Hindlimb muscle (tissue), 1 donor: ENCODE data around the gene TRAF4. TPM values are rescaled to one million over a fixed set of nuclear protein-coding genes. Genes with fewer than 3 reads are reported as not detected.
"Not testable (repeated sequence)": the region's sequence is repeated elsewhere in the genome, so short reads cannot be mapped to it uniquely, and the experiment has no call there.

Source experiments
- DNase-seq: peaks from one replicate; pipeline ENCODE4 v3.0.0-alpha.2; 2013
- polyA plus RNA-seq: library from polyadenylated mRNA; unstranded; fragments of 120-200 nt; gene quantifications from one replicate; pipeline ENCODE4 v1.2.1, GENCODE V29; 2013; ENCODE audit not compliant: insufficient read length

Gene TRAF4
- polyA plus RNA-seq, 1 donor = 75.4 TPM

DNA sequence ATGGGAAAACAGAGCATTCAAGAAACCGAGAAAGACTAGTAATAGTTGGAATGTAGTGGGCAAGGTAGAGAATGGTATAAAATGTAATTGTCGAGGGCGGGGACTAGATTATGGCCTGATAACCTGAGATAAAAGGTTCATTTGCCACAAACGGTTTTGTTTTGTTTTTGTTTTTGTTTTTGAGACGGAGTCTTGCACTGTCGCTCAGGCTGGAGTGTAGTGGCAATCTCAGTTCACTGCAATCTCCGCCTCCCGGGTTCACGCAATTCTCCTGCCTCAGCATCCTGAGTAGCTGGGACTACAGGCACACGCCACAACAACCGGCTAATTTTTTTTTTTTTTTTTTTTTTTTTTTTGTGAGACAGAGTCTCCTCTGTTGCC lies 13.9 kb upstream of the TRAF4 start:
- DNase-seq = no peak

DNA sequence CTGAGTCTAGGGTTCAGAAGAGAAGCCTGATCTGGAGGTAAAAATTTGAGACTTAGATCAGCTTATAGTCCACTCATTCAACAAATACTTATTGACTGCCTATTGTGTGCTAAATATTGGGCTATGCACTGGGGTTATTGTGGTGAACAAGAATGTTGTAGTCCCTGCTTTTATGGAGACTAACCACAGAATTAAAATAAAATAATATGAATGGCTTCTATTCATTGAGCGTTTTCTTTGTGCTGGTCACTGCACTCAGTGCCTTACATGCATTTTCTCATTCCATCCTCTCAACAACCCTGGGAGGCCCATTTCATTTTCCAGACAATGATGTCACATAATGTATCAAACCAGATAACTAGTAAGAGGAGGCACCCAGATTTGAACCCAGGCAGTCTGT lies 10.5 kb upstream of the TRAF4 start:
- DNase-seq = no peak

DNA sequence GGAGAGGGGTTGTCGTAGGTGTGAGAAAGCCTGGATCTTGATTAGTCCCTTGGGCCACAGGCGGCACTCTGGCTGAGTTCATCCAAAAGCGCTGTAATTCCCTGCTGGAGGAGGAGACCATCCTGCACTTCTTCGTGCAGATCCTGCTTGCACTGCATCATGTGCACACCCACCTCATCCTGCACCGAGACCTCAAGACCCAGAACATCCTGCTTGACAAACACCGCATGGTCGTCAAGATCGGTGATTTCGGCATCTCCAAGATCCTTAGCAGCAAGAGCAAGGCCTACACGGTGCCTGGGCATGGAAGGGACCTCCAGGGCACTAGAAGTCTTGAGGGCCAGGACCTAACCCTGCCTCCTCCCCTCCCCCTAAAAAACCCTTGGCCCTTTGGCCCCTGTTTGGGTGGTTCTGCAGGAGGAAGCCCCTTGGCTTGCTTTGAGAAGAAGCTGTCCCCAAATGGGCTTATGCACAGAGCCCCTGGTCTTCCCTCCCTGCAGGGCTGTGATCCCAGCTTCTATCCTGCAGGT lies 9.0 kb upstream of the TRAF4 start:
- DNase-seq = no peak

DNA sequence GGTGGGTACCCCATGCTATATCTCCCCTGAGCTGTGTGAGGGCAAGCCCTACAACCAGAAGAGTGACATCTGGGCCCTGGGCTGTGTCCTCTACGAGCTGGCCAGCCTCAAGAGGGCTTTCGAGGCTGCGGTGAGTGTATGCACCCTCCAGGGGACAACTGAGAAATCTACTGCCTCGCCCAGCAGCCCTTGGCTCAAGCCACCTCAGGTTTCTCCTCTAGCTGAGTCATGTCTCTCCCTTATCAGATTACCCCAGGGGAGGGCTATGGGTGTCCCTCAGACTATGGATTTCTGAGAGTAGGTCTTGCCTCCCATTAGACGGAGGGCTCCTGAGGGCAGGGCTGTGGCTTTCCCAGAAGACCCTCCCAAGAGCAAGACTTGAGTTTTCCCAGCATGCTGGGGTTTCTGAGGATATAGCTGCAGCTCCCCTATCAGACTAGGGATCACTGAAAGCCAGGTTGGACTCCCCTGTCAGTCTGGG lies 8.5 kb upstream of the TRAF4 start:
- no peak for DNase-seq

DNA sequence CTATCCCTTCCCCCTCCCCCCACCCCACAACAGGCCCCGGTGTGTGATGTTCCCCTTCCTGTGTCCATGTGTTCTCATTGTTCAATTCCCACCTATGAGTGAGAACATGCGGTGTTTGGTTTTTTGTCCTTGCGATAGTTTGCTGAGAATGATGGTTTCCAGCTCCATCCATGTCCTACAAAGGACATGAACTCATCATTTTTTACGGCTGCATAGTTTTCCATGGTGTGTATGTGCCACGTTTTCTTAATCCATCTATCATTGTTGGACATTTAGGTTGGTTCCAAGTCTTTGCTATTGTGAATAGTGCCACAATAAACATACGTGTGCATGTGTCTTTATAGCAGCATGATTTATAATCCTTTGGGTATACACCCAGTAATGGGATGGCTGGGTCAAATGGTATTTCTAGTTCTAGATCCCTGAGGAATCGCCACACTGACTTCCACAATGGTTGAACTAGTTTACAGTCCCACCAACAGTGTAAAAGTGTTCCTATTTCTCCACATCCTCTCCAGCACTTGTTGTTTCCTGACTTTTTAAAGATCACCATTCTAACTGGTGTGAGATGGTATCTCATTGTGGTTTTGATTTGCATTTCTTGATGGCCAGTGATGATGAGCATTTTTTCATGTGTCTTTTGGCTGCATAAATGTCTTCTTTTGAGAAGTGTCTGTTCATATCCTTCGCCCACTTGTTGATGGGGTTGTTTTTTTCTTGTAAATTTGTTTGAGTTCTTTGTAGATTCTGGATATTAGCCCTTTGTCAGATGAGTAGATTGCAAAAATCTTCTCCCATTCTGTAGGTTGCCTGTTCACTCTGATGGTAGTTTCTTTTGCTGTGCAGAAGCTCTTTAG lies 7.7 kb upstream of the TRAF4 start:
- DNase-seq = not testable (repeated sequence)

DNA sequence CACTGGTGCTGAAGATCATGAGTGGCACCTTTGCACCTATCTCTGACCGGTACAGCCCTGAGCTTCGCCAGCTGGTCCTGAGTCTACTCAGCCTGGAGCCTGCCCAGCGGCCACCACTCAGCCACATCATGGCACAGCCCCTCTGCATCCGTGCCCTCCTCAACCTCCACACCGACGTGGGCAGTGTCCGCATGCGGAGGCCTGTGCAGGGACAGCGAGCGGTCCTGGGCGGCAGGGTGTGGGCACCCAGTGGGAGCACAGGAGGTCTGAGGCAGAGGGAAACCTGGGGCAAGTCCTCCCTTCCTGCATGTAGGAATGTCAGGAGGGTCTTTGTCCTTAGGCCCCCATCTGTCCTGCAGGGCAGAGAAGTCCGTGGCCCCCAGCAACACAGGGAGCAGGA lies 6.5 kb upstream of the TRAF4 start:
- DNase-seq = no peak

DNA sequence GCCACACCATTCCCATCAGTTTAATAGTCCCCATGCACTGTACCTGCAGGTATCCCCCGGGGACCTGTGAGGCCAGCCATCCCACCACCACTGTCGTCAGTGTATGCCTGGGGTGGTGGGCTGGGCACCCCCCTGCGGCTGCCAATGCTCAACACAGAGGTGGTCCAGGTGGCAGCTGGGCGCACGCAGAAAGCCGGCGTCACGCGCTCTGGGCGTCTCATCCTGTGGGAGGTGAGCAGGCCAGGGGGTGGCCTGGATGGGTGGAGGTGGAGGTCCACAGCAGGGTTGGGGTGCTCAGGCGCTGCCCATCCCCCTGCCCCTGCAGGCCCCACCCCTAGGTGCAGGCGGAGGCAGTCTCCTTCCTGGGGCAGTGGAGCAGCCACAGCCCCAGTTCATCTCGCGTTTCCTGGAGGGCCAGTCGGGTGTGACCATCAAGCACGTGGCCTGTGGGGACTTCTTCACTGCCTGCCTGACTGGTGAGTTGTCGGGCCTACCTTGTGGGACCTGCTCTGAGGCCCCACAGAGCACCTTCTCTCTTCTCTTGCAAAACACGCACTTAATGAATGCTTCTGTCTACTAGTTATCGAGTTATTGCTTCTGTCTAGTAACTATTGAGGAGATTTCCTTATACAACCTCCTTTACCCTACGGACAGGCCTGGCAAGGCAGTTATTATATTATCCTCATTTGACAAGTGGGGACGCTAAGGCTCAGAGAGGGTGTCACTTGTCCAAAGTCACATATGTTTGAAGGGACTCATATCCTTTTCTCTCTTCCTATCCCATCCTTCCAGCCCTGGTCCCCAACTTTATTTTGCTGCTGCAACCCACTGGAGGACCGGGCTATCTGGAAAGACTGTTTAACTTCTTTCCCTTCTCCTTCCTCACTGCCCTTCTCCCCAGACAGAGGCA lies 5.8 kb upstream of the TRAF4 start:
- DNase-seq = no peak

DNA sequence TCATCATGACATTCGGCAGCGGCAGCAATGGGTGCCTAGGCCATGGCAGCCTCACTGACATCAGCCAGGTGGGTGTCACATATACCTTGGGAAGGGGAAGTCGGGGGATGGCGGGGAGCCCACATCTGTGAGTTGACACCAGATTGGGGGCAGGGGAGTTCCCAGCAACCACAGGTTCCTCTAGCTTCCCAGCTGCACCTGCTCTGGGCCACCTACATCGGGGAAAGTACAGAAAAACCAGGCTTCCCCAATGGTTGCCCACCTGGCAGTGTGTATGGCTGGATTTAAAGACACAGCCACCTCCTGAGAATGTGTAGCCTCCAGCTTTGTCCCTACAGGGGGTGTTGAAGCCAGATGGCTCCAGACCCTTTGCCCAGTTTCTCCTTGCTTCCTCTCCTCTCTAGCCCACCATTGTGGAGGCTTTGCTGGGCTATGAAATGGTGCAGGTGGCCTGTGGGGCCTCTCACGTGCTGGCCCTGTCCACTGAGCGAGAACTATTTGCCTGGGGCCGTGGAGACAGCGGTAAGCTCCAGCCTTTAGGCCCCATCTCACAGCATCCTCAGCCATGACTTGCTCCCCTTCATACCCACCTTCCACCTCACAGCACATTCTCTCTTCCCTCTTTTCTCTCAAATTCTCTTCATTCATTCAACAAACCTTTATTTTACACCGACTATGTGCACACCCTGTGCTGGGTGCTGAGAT lies 5.0 kb upstream of the TRAF4 start:
- DNase-seq = no peak

DNA sequence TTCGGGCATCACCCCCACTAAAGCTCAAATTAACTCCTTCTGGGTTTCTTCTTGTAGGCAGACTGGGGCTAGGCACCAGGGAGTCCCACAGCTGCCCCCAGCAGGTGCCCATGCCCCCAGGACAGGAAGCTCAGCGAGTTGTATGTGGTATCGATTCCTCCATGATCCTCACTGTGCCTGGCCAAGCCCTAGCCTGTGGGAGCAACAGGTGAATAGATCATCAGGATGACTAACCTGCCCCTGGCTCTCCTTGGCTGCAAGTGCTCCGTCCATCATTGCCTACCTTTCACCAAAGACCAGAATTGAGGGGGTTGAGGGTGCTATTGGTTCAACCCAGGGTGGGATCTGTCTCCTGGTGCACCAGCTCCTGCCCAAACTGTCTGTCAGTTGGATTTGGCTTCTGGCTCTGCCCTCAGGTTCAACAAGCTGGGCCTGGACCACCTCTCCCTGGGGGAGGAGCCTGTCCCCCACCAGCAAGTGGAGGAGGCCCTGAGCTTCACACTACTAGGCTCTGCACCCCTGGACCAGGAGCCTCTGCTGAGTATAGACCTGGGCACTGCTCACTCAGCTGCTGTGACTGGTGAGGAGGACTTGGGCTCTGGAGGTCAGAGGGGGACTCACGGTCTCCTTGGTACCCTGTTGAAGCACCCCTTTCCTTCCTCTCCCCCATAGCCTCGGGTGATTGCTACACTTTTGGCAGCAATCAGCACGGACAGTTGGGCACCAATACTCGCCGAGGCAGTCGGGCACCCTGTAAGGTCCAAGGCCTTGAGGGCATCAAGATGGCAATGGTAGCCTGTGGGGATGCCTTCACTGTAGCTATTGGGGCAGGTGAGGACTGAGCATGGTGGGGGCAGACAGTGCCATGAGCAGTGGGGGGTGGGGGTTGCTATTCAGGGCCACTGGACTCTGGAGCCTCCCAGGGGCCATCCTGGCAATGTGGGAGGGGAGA lies 3.1 kb upstream of the TRAF4 start:
- no peak for DNase-seq

DNA sequence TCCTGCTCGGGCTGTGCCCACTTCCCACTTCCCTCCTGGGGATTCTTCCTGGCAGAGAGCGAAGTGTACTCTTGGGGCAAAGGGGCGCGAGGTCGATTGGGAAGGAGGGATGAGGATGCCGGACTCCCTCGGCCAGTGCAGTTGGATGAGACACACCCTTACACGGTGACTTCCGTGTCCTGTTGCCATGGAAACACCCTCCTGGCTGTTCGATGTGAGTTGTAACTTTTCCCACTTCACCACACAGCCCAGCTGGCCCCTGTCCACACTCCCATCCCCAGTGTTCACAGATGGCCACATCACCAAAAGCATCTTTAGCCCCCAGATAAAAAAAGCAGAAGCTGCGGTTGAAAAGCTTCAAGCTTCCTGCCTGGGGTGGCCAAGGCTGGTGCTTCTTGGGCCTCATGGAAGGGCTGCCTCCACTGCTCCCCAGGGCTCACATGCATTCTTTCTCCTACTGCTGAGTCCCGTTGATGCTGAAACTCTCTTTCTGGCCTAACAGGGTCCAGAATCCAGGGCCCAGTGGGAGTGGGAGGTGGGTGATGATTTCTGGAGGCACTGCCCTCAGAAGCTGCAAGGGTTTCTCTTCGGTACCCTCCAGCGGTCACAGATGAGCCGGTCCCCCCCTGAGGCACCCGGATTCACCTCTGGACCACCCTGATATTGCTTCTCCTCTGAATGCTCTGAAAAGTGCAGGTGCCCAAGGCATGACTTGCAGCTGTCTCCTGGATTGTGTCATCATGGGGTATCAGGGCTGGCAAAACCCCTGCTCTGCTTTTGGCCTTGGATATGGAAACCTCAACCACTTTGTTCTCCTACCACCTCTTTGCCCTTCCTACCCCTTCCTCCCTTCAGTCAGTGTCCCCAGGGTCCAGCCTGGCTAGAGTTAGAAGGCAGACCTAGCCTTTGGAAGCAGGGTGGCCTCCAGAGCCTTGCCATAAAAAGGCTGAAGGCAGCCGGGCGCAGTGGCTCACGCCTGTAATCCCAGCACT lies 2.2 kb upstream of the TRAF4 start:
- DNase-seq = no peak

DNA sequence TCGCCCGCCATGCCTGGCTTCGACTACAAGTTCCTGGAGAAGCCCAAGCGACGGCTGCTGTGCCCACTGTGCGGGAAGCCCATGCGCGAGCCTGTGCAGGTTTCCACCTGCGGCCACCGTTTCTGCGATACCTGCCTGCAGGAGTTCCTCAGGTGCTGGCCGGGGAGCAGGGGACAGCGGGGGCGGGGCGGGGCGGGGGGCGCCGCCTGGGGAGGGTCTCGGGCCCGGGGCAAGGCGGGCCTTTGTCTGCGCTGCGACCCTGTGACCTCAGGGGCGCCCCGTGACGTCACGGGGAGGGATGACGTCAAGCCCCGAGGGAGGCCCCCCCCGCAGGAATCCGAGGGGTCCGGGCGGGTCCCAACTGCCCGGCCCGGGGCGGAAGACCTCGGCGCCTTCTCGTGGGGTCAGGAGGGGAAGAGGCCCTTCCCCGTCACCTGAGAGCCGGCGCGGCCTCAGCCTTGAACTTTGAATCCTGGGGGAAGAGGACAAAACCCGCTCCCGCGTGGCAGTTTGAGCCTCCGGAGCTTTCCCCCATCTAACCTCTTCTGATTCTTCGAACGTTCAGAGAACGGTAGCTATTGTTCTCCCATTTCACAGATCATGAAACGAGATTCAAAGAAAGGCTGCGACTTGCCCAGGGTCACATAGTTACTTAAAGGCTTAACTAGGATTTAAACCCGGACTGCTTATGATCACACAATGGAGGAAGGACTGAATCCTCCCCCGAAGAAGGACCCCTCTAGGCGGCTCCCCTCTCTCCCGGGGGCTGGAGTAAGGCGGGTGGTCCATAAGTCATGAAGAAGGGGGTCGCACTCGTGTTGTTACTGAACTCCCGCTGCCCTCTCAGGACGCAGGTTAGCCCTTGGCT lies 527 bp downstream of the TRAF4 start:
- peak; percentile 71 for DNase-seq

DNA sequence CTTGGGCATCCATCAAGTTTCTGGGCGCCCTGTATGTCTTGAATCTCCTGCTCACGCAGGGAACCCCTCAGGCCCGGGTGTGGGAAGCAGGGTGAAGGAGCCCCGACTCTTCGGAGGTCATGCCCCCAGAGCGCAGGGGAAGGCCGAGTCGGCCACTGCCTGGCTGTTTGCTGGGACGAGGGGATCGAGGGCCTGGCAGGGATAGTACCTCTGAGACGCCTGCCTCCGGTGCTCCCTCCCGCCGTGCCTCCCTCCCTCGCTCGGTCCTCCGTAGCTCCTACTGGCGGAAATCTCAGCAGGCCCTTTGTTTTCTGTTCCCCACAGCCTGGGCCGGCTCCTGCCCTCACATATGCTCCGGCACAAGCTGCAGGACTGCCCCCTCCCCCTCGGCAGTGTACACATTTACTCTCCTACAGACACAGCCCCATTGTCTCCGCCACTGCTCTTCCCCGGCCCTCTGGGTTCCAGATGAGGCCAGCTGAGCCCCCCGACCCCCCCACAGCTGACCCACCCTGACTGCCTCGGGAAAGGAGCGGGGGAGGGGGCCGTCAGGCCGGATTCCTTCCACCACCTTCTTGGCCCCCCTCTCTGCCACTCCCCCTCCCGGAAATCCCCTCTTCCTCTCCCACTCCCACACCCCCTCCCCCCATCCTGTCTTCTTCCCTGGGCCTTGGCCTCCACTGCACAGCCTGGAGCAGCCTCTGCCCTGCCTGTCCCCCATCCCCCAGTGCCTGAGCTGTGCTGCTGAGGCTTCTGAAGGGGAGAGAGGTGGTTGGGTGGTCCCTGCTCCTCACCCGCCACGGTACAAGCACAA lies 1.4 kb downstream of the TRAF4 start:
- peak; percentile 66 for DNase-seq

DNA sequence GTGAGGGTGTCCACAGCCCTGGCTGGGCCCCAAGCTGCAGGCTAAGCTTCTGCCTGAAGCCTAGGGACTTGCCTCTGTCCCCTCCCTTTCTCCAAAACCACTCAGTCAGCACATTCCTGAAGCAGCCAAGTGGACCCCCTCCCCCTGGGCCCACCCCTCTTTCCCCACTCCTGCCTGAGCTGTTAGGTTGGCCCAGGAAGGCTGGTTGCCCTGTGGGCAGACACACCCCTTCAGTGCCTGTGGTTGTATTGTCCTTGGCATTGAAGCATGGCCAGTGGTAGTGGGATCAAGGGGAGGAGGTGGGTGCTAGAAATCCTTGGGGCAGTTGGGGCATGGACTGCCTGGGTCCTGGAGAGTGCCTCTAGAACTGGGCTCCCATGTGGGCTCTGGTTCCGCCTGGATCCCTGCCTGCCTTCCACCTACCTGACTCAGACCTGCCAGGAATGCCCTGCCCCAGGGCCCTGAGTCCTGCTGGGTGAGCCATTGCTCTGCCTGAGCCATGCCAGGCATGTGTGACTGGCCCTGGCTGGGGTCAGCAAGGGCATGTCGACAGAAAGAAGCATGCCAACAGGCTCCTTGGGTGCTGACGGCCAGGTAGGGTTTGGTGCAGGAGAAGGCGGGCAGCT lies 2.1 kb downstream of the TRAF4 start:
- DNase-seq = no peak

DNA sequence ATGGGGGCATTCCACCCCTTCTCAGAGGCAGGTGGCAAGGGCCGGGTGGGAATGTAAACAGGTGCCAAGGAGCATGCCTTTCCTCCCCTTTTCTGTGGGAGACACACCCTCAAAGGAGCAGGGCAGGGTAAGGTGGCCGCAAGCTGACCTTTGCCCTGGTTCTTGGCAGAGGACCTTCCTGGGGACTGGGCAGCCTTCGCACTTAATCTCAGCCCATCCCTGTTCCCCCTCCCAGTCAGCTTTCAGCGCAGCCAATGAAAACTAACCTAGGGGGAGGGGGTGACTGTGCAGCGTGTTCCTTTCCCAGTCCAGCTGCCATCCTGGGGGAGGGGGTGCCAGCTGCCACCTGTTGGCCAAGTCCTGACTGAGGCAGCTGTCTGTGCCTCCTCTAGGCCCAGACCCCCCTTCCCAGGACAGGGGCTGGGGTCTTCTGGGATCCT lies 2.8 kb downstream of the TRAF4 start:
- DNase-seq = peak; percentile 39

DNA sequence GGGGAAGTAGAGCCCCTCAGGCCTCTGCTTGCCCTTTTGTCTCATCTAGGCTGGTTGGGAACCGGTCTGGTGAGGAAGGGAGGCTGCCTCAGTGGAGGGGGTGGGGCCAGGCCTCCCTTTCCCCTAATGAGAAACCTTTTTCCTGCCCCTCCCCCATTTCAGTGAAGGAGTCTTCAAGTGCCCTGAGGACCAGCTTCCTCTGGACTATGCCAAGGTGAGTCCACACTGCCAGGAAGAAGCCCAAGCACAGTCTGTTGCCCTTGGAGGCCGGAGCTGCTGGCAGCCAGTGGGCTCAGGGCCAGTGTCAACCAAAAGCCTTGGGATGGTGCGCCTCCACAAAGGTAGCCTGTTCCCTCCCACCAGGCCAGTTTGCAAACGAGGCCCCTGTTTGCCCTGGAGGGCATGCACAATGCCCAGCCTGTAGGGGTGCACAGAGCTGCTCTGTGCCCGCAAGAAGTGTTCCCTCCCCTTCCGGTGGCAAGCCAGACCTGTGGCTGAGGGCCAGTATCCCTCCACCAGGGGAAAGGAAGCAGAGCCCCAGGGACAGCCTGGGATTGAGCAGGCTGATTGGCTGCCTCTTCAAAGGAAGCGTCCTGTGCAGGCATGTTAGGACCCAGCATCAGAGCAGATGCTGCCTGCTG lies 3.4 kb downstream of the TRAF4 start:
- no peak for DNase-seq

DNA sequence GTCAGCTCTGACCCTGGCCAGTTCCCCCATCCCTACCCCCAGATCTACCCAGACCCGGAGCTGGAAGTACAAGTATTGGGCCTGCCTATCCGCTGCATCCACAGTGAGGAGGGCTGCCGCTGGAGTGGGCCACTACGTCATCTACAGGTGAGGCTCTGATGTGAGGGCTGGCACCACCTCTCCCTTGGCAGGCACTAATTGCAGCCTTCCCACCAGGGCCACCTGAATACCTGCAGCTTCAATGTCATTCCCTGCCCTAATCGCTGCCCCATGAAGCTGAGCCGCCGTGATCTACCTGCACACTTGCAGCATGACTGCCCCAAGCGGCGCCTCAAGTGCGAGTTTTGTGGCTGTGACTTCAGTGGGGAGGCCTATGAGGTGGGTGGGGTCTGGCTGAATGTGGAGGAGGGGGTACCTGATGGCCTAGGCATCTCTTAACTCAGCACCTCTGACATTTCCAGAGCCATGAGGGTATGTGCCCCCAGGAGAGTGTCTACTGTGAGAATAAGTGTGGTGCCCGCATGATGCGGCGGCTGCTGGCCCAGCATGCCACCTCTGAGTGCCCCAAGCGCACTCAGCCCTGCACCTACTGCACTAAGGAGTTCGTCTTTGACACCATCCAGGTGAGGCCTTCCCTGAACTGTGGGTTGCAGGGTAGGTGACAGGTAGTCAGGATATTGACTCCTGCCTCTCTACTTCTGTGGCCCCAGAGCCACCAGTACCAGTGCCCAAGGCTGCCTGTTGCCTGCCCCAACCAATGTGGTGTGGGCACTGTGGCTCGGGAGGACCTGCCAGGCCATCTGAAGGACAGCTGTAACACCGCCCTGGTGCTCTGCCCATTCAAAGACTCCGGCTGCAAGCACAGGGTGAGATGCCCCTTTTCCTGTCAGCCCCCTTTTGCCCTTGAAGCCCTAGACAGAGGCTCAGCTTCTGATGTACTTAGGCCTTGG lies 4.3 kb downstream of the TRAF4 start:
- no peak for DNase-seq
